ENCODE results near the gene LRRC4B.

GRCh38 chr19:50548191-50549058 lies 19.8 kb downstream of the LRRC4B start:
- no peak for TF ChIP-seq CTCF (IDR thresholded peaks at IDR 0.05)
- TF ChIP-seq POLR2A (IDR thresholded peaks at IDR 0.05): no peak

Data from heart left ventricle (tissue), 13 donors.